ENCODE data around the gene ZBTB16. TPM values are rescaled to one million over a fixed set of nuclear protein-coding genes. Genes with fewer than 3 reads are reported as not detected.

The ZBTB16 gene
- total RNA-seq, 3 donors from 2014 or later (not counting 1 experiment from before 2014, with no cell fraction given) = 104 to 224 (median 156) TPM

DNA sequence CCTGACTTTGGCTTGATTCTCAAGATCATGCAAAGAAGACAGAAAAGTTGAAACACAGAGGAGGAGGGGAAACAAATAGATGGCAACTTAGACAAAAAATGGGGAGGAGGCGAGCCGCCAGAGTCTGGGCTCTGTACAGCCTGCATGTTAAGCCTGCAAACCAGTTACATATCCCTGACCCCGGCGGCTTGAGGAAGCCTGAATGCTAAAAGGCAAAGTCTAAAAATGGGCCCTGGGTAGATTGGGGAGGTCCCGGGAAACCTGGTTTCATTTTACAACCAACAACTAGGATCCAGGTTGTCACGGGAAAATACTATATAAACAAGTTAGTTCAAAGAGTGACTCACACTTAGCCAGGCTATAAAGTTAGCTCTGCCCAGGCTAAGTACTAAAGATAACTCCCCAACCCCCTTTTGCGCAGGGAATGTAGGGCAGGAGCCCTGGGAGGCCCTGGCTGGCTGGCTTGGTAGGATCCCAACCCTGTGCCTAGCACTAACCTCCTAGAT is 18.8 kb upstream of the ZBTB16 start:
- H3K4me1 Mint-ChIP-seq = peaks cover 23 to 24% of the 10 kb centered on the region in 2 donors
- no peak overlapping the region for H3K4me3 Mint-ChIP-seq
- Histone ChIP-seq H3K27ac (ENCODE audit: low read length) (no peak overlapping the region), H3K36me3 (ENCODE audit: control insufficient read depth, insufficient read depth, low read length) (no peaks in the 10 kb centered on the region), H3K9me3 (ENCODE audit: control insufficient read depth, insufficient read depth, low read length) (no peaks in the 10 kb centered on the region), H3K4me3 (ENCODE audit: low read length) (no peak overlapping the region), H3K4me1 (ENCODE audit: control insufficient read depth, insufficient read depth, low read length) (peaks cover 18% of the 10 kb centered on the region), H3K27me3 (ENCODE audit: control insufficient read depth, insufficient read depth, low read length) (no peaks in the 10 kb centered on the region)
- DNase-seq = no peak
- H3K27me3 Mint-ChIP-seq (ENCODE audit: low read depth in 2 of 2) = no peaks in the 10 kb centered on the region
- no peaks in the 10 kb centered on the region for H3K9me3 Mint-ChIP-seq
- TF ChIP-seq, protein P1, sequence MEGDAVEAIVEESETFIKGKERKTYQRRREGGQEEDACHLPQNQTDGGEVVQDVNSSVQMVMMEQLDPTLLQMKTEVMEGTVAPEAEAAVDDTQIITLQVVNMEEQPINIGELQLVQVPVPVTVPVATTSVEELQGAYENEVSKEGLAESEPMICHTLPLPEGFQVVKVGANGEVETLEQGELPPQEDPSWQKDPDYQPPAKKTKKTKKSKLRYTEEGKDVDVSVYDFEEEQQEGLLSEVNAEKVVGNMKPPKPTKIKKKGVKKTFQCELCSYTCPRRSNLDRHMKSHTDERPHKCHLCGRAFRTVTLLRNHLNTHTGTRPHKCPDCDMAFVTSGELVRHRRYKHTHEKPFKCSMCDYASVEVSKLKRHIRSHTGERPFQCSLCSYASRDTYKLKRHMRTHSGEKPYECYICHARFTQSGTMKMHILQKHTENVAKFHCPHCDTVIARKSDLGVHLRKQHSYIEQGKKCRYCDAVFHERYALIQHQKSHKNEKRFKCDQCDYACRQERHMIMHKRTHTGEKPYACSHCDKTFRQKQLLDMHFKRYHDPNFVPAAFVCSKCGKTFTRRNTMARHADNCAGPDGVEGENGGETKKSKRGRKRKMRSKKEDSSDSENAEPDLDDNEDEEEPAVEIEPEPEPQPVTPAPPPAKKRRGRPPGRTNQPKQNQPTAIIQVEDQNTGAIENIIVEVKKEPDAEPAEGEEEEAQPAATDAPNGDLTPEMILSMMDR (IDR thresholded peaks at IDR 0.05) = no peak
- 88% methylated on average over 7 of the region's 7 CpGs for WGBS (ENCODE audit: insufficient coverage)
- intact Hi-C loops (cut with micrococcal nuclease) = no loop called here
- H3K36me3 Mint-ChIP-seq = no peaks in the 10 kb centered on the region
- no peak overlapping the region for H3K27ac Mint-ChIP-seq
- no peak for ATAC-seq

DNA sequence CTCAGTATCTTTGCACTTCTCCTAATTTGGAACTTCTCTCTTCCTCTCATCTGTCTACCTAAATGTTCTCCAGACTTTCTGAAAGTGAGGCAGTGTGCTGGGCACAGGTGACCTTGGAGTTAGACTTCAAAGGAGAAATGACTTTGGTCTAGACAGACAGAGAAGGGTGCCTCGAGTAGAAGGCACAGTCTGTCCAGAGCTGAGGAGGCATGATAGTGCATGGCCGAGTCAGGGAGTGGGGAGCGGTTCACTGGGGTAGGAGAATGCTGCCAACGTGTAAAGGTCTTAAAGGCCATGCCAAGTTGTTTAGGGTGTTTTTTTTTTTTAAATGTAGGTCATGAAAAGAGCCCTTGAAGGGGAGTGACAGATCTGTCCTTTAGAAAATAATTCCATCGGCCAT is 17.3 kb upstream of the ZBTB16 start:
- Mint-ChIP-seq H3K4me3 (no peak overlapping the region), H3K9me3 (no peaks in the 10 kb centered on the region), H3K36me3 (no peaks in the 10 kb centered on the region), H3K4me1 (peaks cover 15 to 17% of the 10 kb centered on the region in 2 donors), H3K27me3 (ENCODE audit: low read depth in 2 of 2) (no peaks in the 10 kb centered on the region), H3K27ac (no peak overlapping the region)
- intact Hi-C loops (cut with micrococcal nuclease) = no loop called here
- H3K27me3 ChIP-seq (ENCODE audit: control insufficient read depth, insufficient read depth, low read length) = no peaks in the 10 kb centered on the region
- H3K4me3 ChIP-seq (ENCODE audit: low read length) = no peak overlapping the region
- no peak overlapping the region for H3K27ac ChIP-seq (ENCODE audit: low read length)
- no peaks in the 10 kb centered on the region for H3K36me3 ChIP-seq (ENCODE audit: control insufficient read depth, insufficient read depth, low read length)
- DNase-seq (no peak), ATAC-seq (no peak)
- 90% methylated on average over 5 of the region's 5 CpGs for WGBS (ENCODE audit: insufficient coverage)
- TF ChIP-seq, protein P1 (IDR thresholded peaks at IDR 0.05) = no peak
- H3K4me1 ChIP-seq (ENCODE audit: control insufficient read depth, insufficient read depth, low read length) = peaks cover 10% of the 10 kb centered on the region
- no peaks in the 10 kb centered on the region for H3K9me3 ChIP-seq (ENCODE audit: control insufficient read depth, insufficient read depth, low read length)

GRCh38 chr11:114044042-114044871 is 15.3 kb upstream of the ZBTB16 start:
- H3K9me3 Mint-ChIP-seq = no peaks in the 10 kb centered on the region
- WGBS (ENCODE audit: insufficient coverage) = 73% methylated on average over 10 of the region's 10 CpGs
- no peaks in the 10 kb centered on the region for H3K27me3 Mint-ChIP-seq (ENCODE audit: low read depth in 2 of 2)
- Histone ChIP-seq H3K27me3 (ENCODE audit: control insufficient read depth, insufficient read depth, low read length) (no peaks in the 10 kb centered on the region), H3K4me3 (ENCODE audit: low read length) (no peak overlapping the region), H3K9me3 (ENCODE audit: control insufficient read depth, insufficient read depth, low read length) (no peaks in the 10 kb centered on the region), H3K36me3 (ENCODE audit: control insufficient read depth, insufficient read depth, low read length) (no peaks in the 10 kb centered on the region), H3K27ac (ENCODE audit: low read length) (no peak overlapping the region), H3K4me1 (ENCODE audit: control insufficient read depth, insufficient read depth, low read length) (peaks cover 10% of the 10 kb centered on the region)
- intact Hi-C loops (cut with micrococcal nuclease) = no loop called here
- peak overlapping the region; percentile 32 for H3K4me3 Mint-ChIP-seq
- H3K36me3 Mint-ChIP-seq = no peaks in the 10 kb centered on the region
- H3K27ac Mint-ChIP-seq = peak overlapping the region in 1 of 2 donors; percentile 65
- TF ChIP-seq, protein P1 (IDR thresholded peaks at IDR 0.05) = no peak
- no peak for DNase-seq
- H3K4me1 Mint-ChIP-seq = peaks cover 15 to 17% of the 10 kb centered on the region in 2 donors
- peak; percentile 59 to 79 (median 59) for ATAC-seq

All from natural killer cell (primary cell).